A673 (cell line): ENCODE results near the gene AGT.

ENCODE experiments used
- CTCF ChIP-seq: fragments of 300-800, 200-600 bp; sonication (generic); conservative IDR thresholded peaks from 2 replicates; pipeline ENCODE4 v1.5.1; 2017; ENCODE audit warnings: low read depth, mild to moderate bottlenecking, antibody characterized with exemption, low read length, moderate library complexity, mixed read lengths
- EZH2 ChIP-seq: fragments of 200-600 bp; sonication (generic); IDR thresholded peaks from 2 replicates; pipeline ENCODE4 v1.6.1; 2017; ENCODE audit warnings: borderline replicate concordance, low read depth, mild to moderate bottlenecking, mixed read lengths, antibody characterized with exemption, low read length; ENCODE audit not compliant: poor library complexity, severe bottlenecking

- TF ChIP-seq CTCF (no peak), EZH2 (no peak)
These were observed 30.9 kb downstream of the AGT start for GRCh38 chr1:230682882-230683610.
